HT-29 (cell line): Measurements from ENCODE around the gene LNPEP. TPM values are rescaled to one million over a fixed set of nuclear protein-coding genes. Genes with fewer than 3 reads are reported as not detected.
A peak's percentile ranks its signal among the peaks of the same experiment; 100 is the strongest.
"Not testable (repeated sequence)": the region's sequence is repeated elsewhere in the genome, so short reads cannot be mapped to it uniquely, and the experiment has no call there.

ENCODE experiments used
- DNase-seq: peaks from one replicate; pipeline ENCODE4 v3.0.0-alpha.2; 2015; ENCODE audit warnings: low spot score
- total RNA-seq: library from RNA; depleted of rRNA; stranded (reverse); fragments of >200 nt; shearing (Covaris generic); gene quantifications from 2 replicates; pipeline ENCODE4 v1.2.3, GENCODE V29; 2014

Gene LNPEP
- total RNA-seq, 1 experiment from 2014 or later, result 7.8 TPM

GRCh38 chr5:97047076-97047475 is 111.2 kb downstream of the LNPEP start:
- no peak for DNase-seq

GRCh38 chr5:97049175-97049574 is 113.3 kb downstream of the LNPEP start:
- DNase-seq, result no peak

- no peak for DNase-seq
Observed at GRCh38 chr5:97056263-97056662, 120.4 kb downstream of the LNPEP start.

- no peak for DNase-seq
Observed at GRCh38 chr5:97062046-97062445, 126.2 kb downstream of the LNPEP start.

GRCh38 chr5:97063251-97063650 is 127.4 kb downstream of the LNPEP start:
- no peak for DNase-seq

- DNase-seq, result peak; percentile 25
Observed at GRCh38 chr5:97065475-97065874, 129.6 kb downstream of the LNPEP start.

GRCh38 chr5:97067296-97067850 is 131.5 kb downstream of the LNPEP start:
- no peak for DNase-seq

- DNase-seq, result no peak
Observed at GRCh38 chr5:97070234-97070633, 134.4 kb downstream of the LNPEP start.

GRCh38 chr5:97071101-97071500 is 135.2 kb downstream of the LNPEP start:
- no peak for DNase-seq

GRCh38 chr5:97071993-97072392 is 136.1 kb downstream of the LNPEP start:
- DNase-seq, result no peak

GRCh38 chr5:97072696-97073095 is 136.8 kb downstream of the LNPEP start:
- no peak for DNase-seq

- DNase-seq, result no peak
Observed at GRCh38 chr5:97073420-97073819, 137.5 kb downstream of the LNPEP start.

GRCh38 chr5:97074859-97075489 is 139.1 kb downstream of the LNPEP start:
- peak; percentile 8 for DNase-seq

- DNase-seq, result no peak
Observed at GRCh38 chr5:97075649-97076048, 139.8 kb downstream of the LNPEP start.

- DNase-seq, result no peak
Observed at GRCh38 chr5:97076098-97076497, 140.2 kb downstream of the LNPEP start.

GRCh38 chr5:97077246-97077645 is 141.4 kb downstream of the LNPEP start:
- DNase-seq, result no peak

- no peak for DNase-seq
Observed at GRCh38 chr5:97078958-97079743, 143.3 kb downstream of the LNPEP start.

GRCh38 chr5:97084782-97085458 is 149.0 kb downstream of the LNPEP start:
- DNase-seq, result not testable (repeated sequence)

GRCh38 chr5:97085459-97086181 is 149.7 kb downstream of the LNPEP start:
- DNase-seq, result no peak
